Retinal pigment epithelial cell (primary cell): ENCODE measurements around the gene TRIM2.
"Not testable (repeated sequence)": the region's sequence is repeated elsewhere in the genome, so short reads cannot be mapped to it uniquely, and the experiment has no call there.

Source experiments
- DNase-seq: peaks from one replicate; pipeline ENCODE4 v3.0.0-alpha.2; 2010; ENCODE audit warnings: low read depth
- H3K4me3 ChIP-seq: 2 replicates; pipeline ENCODE4 v1.5.1; 2011; ENCODE audit warnings: mild to moderate bottlenecking, low read length, control low read depth, moderate library complexity
- CTCF ChIP-seq: conservative IDR thresholded peaks from 2 replicates; pipeline ENCODE4 v1.5.1; 2011; ENCODE audit warnings: low read depth, low read length, control low read depth, inconsistent platforms

TRIM2 gene

GRCh38 chr4:153160821-153161220, 43.4 kb upstream of the TRIM2 start:
- DNase-seq, result no peak
- TF ChIP-seq CTCF, result no peak
- no peak overlapping the region for H3K4me3 ChIP-seq

- DNase-seq, result peak; percentile 78
- no peak for TF ChIP-seq CTCF
Measured at GRCh38 chr4:153161226-153161963, 42.8 kb upstream of the TRIM2 start.

GRCh38 chr4:153165236-153165635, 39.0 kb upstream of the TRIM2 start:
- H3K4me3 ChIP-seq, DNase-seq: not testable (repeated sequence)

More at GRCh38 chr4:153161226-153161963, 42.8 kb upstream of the TRIM2 start:
- H3K4me3 ChIP-seq, result no peak overlapping the region

GRCh38 chr4:153166716-153167501, 37.3 kb upstream of the TRIM2 start:
- no peak for DNase-seq
- H3K4me3 ChIP-seq, result no peak overlapping the region
- no peak for TF ChIP-seq CTCF

GRCh38 chr4:153169776-153170175, 34.5 kb upstream of the TRIM2 start:
- TF ChIP-seq CTCF, result no peak
- no peak for DNase-seq
- H3K4me3 ChIP-seq, result no peak overlapping the region

GRCh38 chr4:153170407-153170806, 33.8 kb upstream of the TRIM2 start:
- TF ChIP-seq CTCF, result no peak
- H3K4me3 ChIP-seq, result no peak overlapping the region
- no peak for DNase-seq

GRCh38 chr4:153174821-153175567, 29.2 kb upstream of the TRIM2 start:
- no peak overlapping the region for H3K4me3 ChIP-seq
- no peak for TF ChIP-seq CTCF
- DNase-seq, result no peak
